Endothelial cell of umbilical vein (primary cell): ENCODE results near the gene ZNF580. TPM values are rescaled to one million over a fixed set of nuclear protein-coding genes. Genes with fewer than 3 reads are reported as not detected.

ENCODE experiments used
- BruUV-seq: library from RNA; stranded (reverse); fragments of 400-500 nt; replicated peaks from 2 replicates; lab custom pipeline; 2021; lab: Mats Ljungman, UMichigan
- CTCF ChIA-PET: fragments of 300-600, 350-600 bp; sonication (Branson Sonifier 250); formaldehyde crosslinking; loops from one replicate; lab custom pipeline; 2021; ENCODE audit warnings: antibody characterized with exemption, inconsistent platforms; lab: Charles Lee
- POLR2A ChIA-PET: fragments of 300-600, 350-600 bp; sonication (Branson Sonifier 250); formaldehyde crosslinking; loops from one replicate; lab custom pipeline; 2021; ENCODE audit warnings: antibody characterized with exemption, inconsistent platforms; lab: Charles Lee
- DNase-seq: peaks from one replicate; pipeline ENCODE4 v3.0.0-alpha.2; 2011; ENCODE audit warnings: low read depth, low spot score
- FAIRE-seq: peaks from 2 replicates; lab custom pipeline; 2011; peaks lifted over from hg19 to GRCh38; lab: Jason Lieb, UNC
- H2AFZ ChIP-seq: 2 replicates; pipeline ENCODE4 v1.6.0; 2012; ENCODE audit warnings: low read depth, low read length, control low read depth, inconsistent platforms
- H3K27ac ChIP-seq: 2 replicates; pipeline ENCODE4 v1.5.1; 2011; ENCODE audit warnings: low read depth, mild to moderate bottlenecking, control low read depth, low read length, moderate library complexity; ENCODE audit not compliant: insufficient read depth
- H3K27me3 ChIP-seq, 2 experiments: 2 replicates each; pipeline versions ENCODE4 v1.6.0 to v1.6.1; 2011; ENCODE audit warnings: low read length in 2 of 2, mixed read lengths in 1 of 2; ENCODE audit not compliant: control insufficient read depth in 2 of 2, insufficient read depth in 2 of 2
- H3K36me3 ChIP-seq, 2 experiments: 2 replicates in 1 of 2; 3 replicates in 1 of 2; pipeline ENCODE4 v1.5.1; 2011; ENCODE audit warnings: low read length in 2 of 2, mild to moderate bottlenecking in 1 of 2, moderate library complexity in 1 of 2; ENCODE audit not compliant: control insufficient read depth in 2 of 2, insufficient read depth in 2 of 2; ENCODE audit errors: extremely low read depth in 1 of 2
- H3K4me1 ChIP-seq: 3 replicates; pipeline ENCODE4 v1.5.1; 2011; ENCODE audit warnings: mild to moderate bottlenecking, low read length; ENCODE audit not compliant: control insufficient read depth, insufficient read depth; ENCODE audit errors: extremely low read depth
- H3K4me2 ChIP-seq: 2 replicates; pipeline ENCODE4 v1.6.1; 2011; ENCODE audit warnings: low read length, control low read depth, mixed read lengths; ENCODE audit not compliant: insufficient read depth
- H3K4me3 ChIP-seq, 3 experiments: fragments of 200-600 bp in 1 of 3; sonication (generic), shearing (Covaris generic) in 1 of 3; replicated peaks in 1 of 3; 2 replicates each; pipeline ENCODE4 v1.5.1; 2011 to 2016; ENCODE audit warnings: control low read depth in 3 of 3, low read length in 3 of 3, mild to moderate bottlenecking in 2 of 3, inconsistent platforms in 1 of 3, low read depth in 1 of 3, moderate library complexity in 1 of 3; ENCODE audit not compliant: insufficient read depth in 1 of 3
- H3K79me2 ChIP-seq: 2 replicates; pipeline ENCODE4 v1.6.0; 2012; ENCODE audit warnings: low read length, inconsistent platforms; ENCODE audit not compliant: control insufficient read depth, insufficient read depth
- H3K9ac ChIP-seq: replicated peaks from 2 replicates; pipeline ENCODE3; 2011; ENCODE audit warnings: low read length, control low read depth; ENCODE audit not compliant: insufficient read depth; ENCODE audit errors: extremely low read depth
- H3K9me1 ChIP-seq: replicated peaks from 3 replicates; pipeline ENCODE4 v1.6.0; 2011; ENCODE audit warnings: mild to moderate bottlenecking, low read length; ENCODE audit not compliant: control insufficient read depth, insufficient read depth; ENCODE audit errors: extremely low read depth
- H3K9me3 ChIP-seq: replicated peaks from 2 replicates; pipeline ENCODE4 v1.5.1; 2012; ENCODE audit warnings: low read length, inconsistent platforms; ENCODE audit not compliant: control insufficient read depth, insufficient read depth
- H4K20me1 ChIP-seq: replicated peaks from 2 replicates; pipeline ENCODE3; 2011; ENCODE audit warnings: mild to moderate bottlenecking, low read length; ENCODE audit not compliant: control insufficient read depth, insufficient read depth; ENCODE audit errors: extremely low read depth
- CTCF ChIP-seq, 2 donors: IDR thresholded peaks; 1 replicate in 1 of 2; 2 replicates in 1 of 2; pipeline ENCODE4 v1.5.1; 2011; ENCODE audit warnings: low read length in 2 of 2, mild to moderate bottlenecking in 2 of 2, moderate library complexity in 2 of 2, control low read depth in 1 of 2, inconsistent platforms in 1 of 2, low read depth in 1 of 2; ENCODE audit not compliant: insufficient read depth in 1 of 2; ENCODE audit errors: extremely low read depth in 1 of 2
- EZH2 ChIP-seq: IDR thresholded peaks from 2 replicates; pipeline ENCODE4 v1.6.1; 2012; ENCODE audit warnings: borderline replicate concordance, low read depth, mild to moderate bottlenecking, moderate library complexity, low read length, inconsistent platforms; ENCODE audit not compliant: severe bottlenecking
- FOS ChIP-seq: IDR thresholded peaks from 2 replicates; pipeline ENCODE4 v1.6.1; 2011; ENCODE audit warnings: mild to moderate bottlenecking, low read length, moderate library complexity, borderline replicate concordance; ENCODE audit not compliant: insufficient read depth
- GATA2 ChIP-seq: IDR thresholded peaks from 2 replicates; pipeline ENCODE4 v1.7.0; 2011; ENCODE audit warnings: low read depth, mild to moderate bottlenecking, moderate library complexity, mixed read lengths, low read length; ENCODE audit not compliant: insufficient read length, insufficient read depth
- JUN ChIP-seq: IDR thresholded peaks from 2 replicates; pipeline ENCODE4 v1.6.1; 2011; ENCODE audit warnings: borderline replicate concordance, low read depth; ENCODE audit not compliant: insufficient read length, insufficient read depth
- MAX ChIP-seq: IDR thresholded peaks from 2 replicates; pipeline ENCODE4 v1.6.1; 2011; ENCODE audit not compliant: insufficient read depth, insufficient read length
- MYC ChIP-seq: IDR thresholded peaks from one replicate; pipeline ENCODE4 v1.6.1; 2011; ENCODE audit warnings: mild to moderate bottlenecking, low read depth, low read length
- POLR2A ChIP-seq: IDR thresholded peaks from 2 replicates; pipeline ENCODE4 v1.6.1; 2012; ENCODE audit warnings: low read depth, mild to moderate bottlenecking, control low read depth, low read length
- POLR2AphosphoS5 ChIP-seq: IDR thresholded peaks from 2 replicates; pipeline ENCODE4 v1.6.1; 2012; ENCODE audit warnings: low read depth, mild to moderate bottlenecking, control low read depth, low read length, moderate library complexity; ENCODE audit not compliant: insufficient read depth
- dilution Hi-C: fragments of 300-500 bp; cut with MboI; formaldehyde crosslinking; loops from one replicate; pipeline ENCODE4 v1.15.0; 2019; ENCODE audit warnings: low sequenced_read_pairs; ENCODE audit not compliant: extremely low pct_ligation_motif_present
- intact Hi-C: fragments of 100-400 bp; cut with micrococcal nuclease; formaldehyde crosslinking; loops from one replicate; pipeline ENCODE4 v1.10.0; 2022
- polyA plus RNA-seq, 4 experiments: library from polyadenylated mRNA; depleted of rRNA in 3 of 4; stranded (reverse) in 3 of 4; unstranded in 1 of 4; fragments of >200 nt; gene quantifications; 2 replicates each; pipeline versions ENCODE4 v1.2.1 to v1.2.3, GENCODE V29; 2011 to 2012; ENCODE audit warnings: missing spikeins in 1 of 4
- total RNA-seq: library from RNA; stranded (reverse); gene quantifications from 2 replicates; pipeline ENCODE4 v1.2.3, GENCODE V29; 2021

The ZNF580 gene
- total and polyA plus RNA-seq, 2 donors (not counting 3 experiments of a cell fraction or from before 2014, with no cell fraction given), result 13.7 to 41.1 TPM

GRCh38 chr19:55644842-55645511 is 4.2 kb downstream of the ZNF580 start:
- no peak overlapping the region for H3K9ac ChIP-seq
- BruUV-seq, result TSS peak; percentile 32
- H3K27me3 ChIP-seq, result no peaks in the 10 kb centered on the region
- DNase-seq (no peak), FAIRE-seq (no peak)
- H3K9me1 ChIP-seq, result no peaks in the 10 kb centered on the region
- no peak overlapping the region for H2AFZ ChIP-seq
- H3K27ac ChIP-seq, result no peak overlapping the region
- ChIA-PET POLR2A (no interaction called here), CTCF (no interaction called here)
- H3K9me3 ChIP-seq, result no peaks in the 10 kb centered on the region
- TF ChIP-seq POLR2AphosphoS5 (no peak), JUN (no peak), POLR2A (no peak), FOS (no peak), MAX (no peak), GATA2 (no peak), CTCF (IDR thresholded peaks at IDR 0.05; ENCODE audit: extremely low read depth in 1 of 2, insufficient read depth in 1 of 2, low read depth in 1 of 2, low read length in 2 of 2) (no peak), MYC (no peak), EZH2 (no peak)
- H3K4me3 ChIP-seq, result no peak overlapping the region
- no peak overlapping the region for H3K4me2 ChIP-seq
- dilution Hi-C loops, result no loop called here
- peaks cover 3 to 10% of the 10 kb centered on the region in 2 experiments for H3K36me3 ChIP-seq
- H4K20me1 ChIP-seq, result no peaks in the 10 kb centered on the region
- intact Hi-C loops, result loop anchor here (5.0 kb wide), 1 partner anchor 558 kb away; no protein-coding TSS in a partner anchor
- peaks cover 23% of the 10 kb centered on the region for H3K79me2 ChIP-seq
- H3K4me1 ChIP-seq, result peaks cover 35% of the 10 kb centered on the region
